Parathyroid adenoma (tissue), 2 donors: ENCODE data around the gene PXDN.

ENCODE experiments used
- H2AFZ ChIP-seq: fragments of 300-600 bp; sonication (generic); one replicate; pipeline ENCODE4 v1.7.0; 2017; ENCODE audit warnings: antibody characterized with exemption, mild to moderate bottlenecking
- H3K27ac ChIP-seq: fragments of 300-600 bp; sonication (generic); one replicate; pipeline ENCODE4 v1.7.0; 2017
- H3K27me3 ChIP-seq: fragments of 300-600 bp; sonication (generic); one replicate; pipeline ENCODE4 v1.7.0; 2017; ENCODE audit warnings: low read length; ENCODE audit not compliant: control insufficient read depth, insufficient read depth
- H3K36me3 ChIP-seq: fragments of 300-600 bp; sonication (generic); one replicate; pipeline ENCODE4 v1.7.0; 2017; ENCODE audit warnings: low read length; ENCODE audit not compliant: control insufficient read depth, insufficient read depth
- H3K4me1 ChIP-seq: fragments of 300-600 bp; sonication (generic); one replicate; pipeline ENCODE4 v1.7.0; 2017; ENCODE audit warnings: control low read depth
- H3K4me2 ChIP-seq: fragments of 300-600 bp; sonication (generic); one replicate; pipeline ENCODE4 v1.7.0; 2017; ENCODE audit warnings: low read length
- H3K4me3 ChIP-seq: fragments of 300-600 bp; sonication (generic); one replicate; pipeline ENCODE4 v1.7.0; 2017; ENCODE audit warnings: low read depth, low read length
- H3K79me2 ChIP-seq: fragments of 300-600 bp; sonication (generic); one replicate; pipeline ENCODE4 v1.7.0; 2017; ENCODE audit warnings: control low read depth
- H3K9ac ChIP-seq: fragments of 300-600 bp; sonication (generic); one replicate; pipeline ENCODE4 v1.7.0; 2017; ENCODE audit warnings: mild to moderate bottlenecking
- H3K9me3 ChIP-seq: fragments of 300-600 bp; sonication (generic); one replicate; pipeline ENCODE4 v1.7.0; 2017; ENCODE audit warnings: low read length; ENCODE audit not compliant: control insufficient read depth
- TF ChIP-seq, protein P1 (sequence below): fragments of 300-600 bp; sonication (generic); IDR thresholded peaks from one replicate; pipeline ENCODE4 v1.7.0; 2017; ENCODE audit warnings: antibody characterized with exemption, mild to moderate bottlenecking
- donor health status: primary hyperparathyroidism.

The PXDN gene

DNA sequence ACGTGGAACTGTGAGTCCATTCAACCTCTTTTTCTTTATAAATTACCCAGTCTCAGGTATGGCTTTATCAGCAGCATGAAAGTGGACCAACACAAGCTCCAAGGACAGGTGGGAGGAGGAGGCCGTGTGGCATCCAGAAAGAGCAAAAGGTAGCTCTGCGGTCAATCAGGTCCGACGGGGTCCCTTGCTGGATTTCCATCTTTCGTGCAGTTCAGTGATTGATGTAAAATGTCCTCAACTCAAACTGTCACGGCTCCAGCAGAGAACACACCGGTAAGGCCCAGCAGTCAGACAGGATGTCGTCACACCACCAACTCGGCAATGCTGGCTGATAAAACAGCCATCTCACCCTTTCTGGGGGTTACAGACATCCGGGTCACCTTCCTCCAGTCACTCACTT, 123.3 kb downstream of the PXDN start:
- no peaks in the 10 kb centered on the region for H3K27me3 ChIP-seq
- no peaks in the 10 kb centered on the region for H3K4me1 ChIP-seq
- TF ChIP-seq, protein P1, sequence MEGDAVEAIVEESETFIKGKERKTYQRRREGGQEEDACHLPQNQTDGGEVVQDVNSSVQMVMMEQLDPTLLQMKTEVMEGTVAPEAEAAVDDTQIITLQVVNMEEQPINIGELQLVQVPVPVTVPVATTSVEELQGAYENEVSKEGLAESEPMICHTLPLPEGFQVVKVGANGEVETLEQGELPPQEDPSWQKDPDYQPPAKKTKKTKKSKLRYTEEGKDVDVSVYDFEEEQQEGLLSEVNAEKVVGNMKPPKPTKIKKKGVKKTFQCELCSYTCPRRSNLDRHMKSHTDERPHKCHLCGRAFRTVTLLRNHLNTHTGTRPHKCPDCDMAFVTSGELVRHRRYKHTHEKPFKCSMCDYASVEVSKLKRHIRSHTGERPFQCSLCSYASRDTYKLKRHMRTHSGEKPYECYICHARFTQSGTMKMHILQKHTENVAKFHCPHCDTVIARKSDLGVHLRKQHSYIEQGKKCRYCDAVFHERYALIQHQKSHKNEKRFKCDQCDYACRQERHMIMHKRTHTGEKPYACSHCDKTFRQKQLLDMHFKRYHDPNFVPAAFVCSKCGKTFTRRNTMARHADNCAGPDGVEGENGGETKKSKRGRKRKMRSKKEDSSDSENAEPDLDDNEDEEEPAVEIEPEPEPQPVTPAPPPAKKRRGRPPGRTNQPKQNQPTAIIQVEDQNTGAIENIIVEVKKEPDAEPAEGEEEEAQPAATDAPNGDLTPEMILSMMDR, result no peak
- no peaks in the 10 kb centered on the region for H3K9me3 ChIP-seq
- H3K36me3 ChIP-seq, result no peaks in the 10 kb centered on the region
- no peak overlapping the region for H3K4me2 ChIP-seq
- no peak overlapping the region for H3K27ac ChIP-seq
- H3K4me3 ChIP-seq, result no peak overlapping the region
- no peak overlapping the region for H2AFZ ChIP-seq
- no peaks in the 10 kb centered on the region for H3K79me2 ChIP-seq
- H3K9ac ChIP-seq, result no peak overlapping the region

DNA sequence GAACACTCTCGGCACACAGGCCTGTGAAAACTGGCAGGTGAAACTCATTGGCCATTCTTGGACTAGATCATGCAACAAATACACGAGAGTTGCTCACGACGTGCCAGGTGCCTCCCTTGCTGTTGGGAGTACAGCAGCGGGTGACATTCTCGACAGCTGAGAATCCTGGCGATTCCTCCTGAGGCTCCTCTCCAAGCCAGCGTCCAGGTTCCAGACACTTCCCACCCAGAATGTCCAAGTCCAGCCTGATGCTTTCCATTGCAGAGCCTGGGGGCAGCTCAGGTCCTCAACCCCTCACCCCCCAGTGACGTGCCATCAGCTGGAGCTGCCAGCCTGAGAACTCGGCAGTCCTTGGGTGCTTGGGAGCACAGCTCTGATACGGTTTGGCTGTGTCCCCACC, 124.2 kb downstream of the PXDN start:
- TF ChIP-seq, protein P1, result no peak

DNA sequence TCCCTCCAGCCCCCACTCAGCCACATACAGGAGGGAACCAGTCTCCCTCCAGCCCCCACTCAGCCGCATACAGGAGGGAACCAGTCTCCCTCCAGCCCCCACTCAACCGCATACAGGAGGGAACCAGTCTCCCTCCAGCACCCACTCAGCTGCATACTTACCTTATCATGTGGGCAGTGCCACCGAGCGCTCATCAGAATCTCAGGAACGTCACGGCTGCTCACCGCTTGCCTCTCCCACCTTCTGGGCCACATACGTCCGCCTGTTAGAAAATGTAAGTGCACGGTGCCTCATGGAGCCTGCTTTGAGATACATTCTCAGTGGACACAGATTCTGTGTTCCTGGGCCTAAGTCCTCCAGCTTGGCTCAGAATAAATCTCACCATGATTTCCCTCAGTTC, 124.8 kb downstream of the PXDN start:
- Histone ChIP-seq H3K4me3 (no peak overlapping the region), H3K4me2 (no peak overlapping the region), H3K36me3 (no peaks in the 10 kb centered on the region), H3K9ac (no peak overlapping the region), H3K27me3 (no peaks in the 10 kb centered on the region), H3K4me1 (no peaks in the 10 kb centered on the region), H2AFZ (no peak overlapping the region), H3K79me2 (no peaks in the 10 kb centered on the region), H3K27ac (no peak overlapping the region), H3K9me3 (no peaks in the 10 kb centered on the region)
- TF ChIP-seq, protein P1, result no peak

More for the DNA sequence above, 124.2 kb downstream of the PXDN start:
- H3K79me2 ChIP-seq, result no peaks in the 10 kb centered on the region
- H3K4me3 ChIP-seq, result no peak overlapping the region
- H3K36me3 ChIP-seq, result no peaks in the 10 kb centered on the region
- H3K27me3 ChIP-seq, result no peaks in the 10 kb centered on the region
- H3K27ac ChIP-seq, result no peak overlapping the region
- H3K9ac ChIP-seq, result no peak overlapping the region
- H3K9me3 ChIP-seq, result no peaks in the 10 kb centered on the region
- no peak overlapping the region for H2AFZ ChIP-seq
- no peak overlapping the region for H3K4me2 ChIP-seq
- no peaks in the 10 kb centered on the region for H3K4me1 ChIP-seq

DNA sequence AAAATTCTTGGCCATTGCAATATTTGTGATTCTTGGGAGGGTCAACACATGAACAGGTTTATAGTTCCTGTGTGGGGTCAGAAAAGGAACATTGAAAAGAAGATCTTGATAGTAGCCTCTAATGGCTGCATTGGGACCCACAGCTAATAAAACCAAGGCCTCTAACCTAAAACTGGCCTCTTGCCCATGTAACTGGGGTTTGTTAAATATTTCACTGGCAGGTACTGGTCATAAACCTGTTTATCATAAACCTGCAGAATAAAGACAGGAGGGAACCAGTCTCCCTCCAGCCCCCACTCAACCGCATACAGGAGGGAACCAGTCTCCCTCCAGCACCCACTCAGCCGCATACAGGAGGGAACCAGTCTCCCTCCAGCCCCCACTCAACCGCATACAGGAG, 125.3 kb downstream of the PXDN start:
- no peaks in the 10 kb centered on the region for H3K79me2 ChIP-seq
- no peaks in the 10 kb centered on the region for H3K36me3 ChIP-seq
- no peak overlapping the region for H3K27ac ChIP-seq
- no peaks in the 10 kb centered on the region for H3K4me1 ChIP-seq
- no peaks in the 10 kb centered on the region for H3K27me3 ChIP-seq
- TF ChIP-seq, protein P1, result no peak
- no peak overlapping the region for H3K4me3 ChIP-seq
- H3K4me2 ChIP-seq, result no peak overlapping the region
- H2AFZ ChIP-seq, result no peak overlapping the region
- H3K9me3 ChIP-seq, result no peaks in the 10 kb centered on the region
- H3K9ac ChIP-seq, result no peak overlapping the region

DNA sequence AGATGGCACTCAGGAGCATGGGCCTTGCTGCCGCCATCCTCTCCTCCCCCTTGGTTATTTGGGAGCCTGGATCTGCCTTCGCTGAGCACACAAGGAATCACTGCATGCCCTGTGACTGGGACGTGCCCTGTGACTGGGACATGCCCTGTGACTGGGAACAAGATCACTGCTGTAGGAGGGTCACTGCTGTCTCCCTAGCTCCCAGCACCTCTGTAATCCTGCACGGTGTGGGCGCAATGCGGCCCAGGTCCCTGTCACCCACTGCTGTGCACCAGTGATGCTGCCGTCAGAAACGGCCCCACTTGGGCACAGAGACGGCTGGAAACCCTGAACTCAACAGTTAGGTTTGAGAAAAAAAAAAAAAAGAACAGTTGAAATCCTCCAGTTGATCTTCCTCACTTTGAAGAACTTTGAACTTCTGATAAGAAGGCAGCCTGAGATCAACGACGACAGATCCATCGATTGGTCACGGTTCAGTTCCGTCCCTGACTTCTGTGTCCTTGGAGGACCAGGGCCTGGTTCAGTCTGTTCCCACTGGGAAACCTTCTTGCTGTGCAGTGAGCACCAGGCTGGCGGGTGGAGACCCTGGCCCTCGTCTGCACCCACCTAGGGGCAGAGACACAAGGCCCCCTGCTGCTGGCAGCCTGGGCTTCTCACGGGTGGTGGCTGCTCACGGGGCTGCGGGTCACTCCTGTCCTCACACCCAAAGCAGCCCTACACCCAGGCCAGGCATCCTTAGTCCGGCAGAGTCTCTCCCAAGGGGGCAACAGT, 125.9 kb downstream of the PXDN start:
- Histone ChIP-seq H3K36me3 (no peaks in the 10 kb centered on the region), H3K4me1 (no peaks in the 10 kb centered on the region), H3K4me2 (no peak overlapping the region), H2AFZ (no peak overlapping the region), H3K79me2 (no peaks in the 10 kb centered on the region), H3K27me3 (no peaks in the 10 kb centered on the region), H3K9ac (no peak overlapping the region), H3K27ac (no peak overlapping the region), H3K4me3 (no peak overlapping the region), H3K9me3 (no peaks in the 10 kb centered on the region)
- TF ChIP-seq, protein P1, result no peak
